ENCODE data around the gene STIM1. TPM values are rescaled to one million over a fixed set of nuclear protein-coding genes. Genes with fewer than 3 reads are reported as not detected.
A peak's percentile ranks its signal among the peaks of the same experiment; 100 is the strongest.
"Not testable (repeated sequence)": the region's sequence is repeated elsewhere in the genome, so short reads cannot be mapped to it uniquely, and the experiment has no call there.

Gene STIM1
- total RNA-seq, 2 donors from 2014 or later = 115 to 125 TPM

GRCh38 chr11:3989276-3989920 lies 133.9 kb downstream of the STIM1 start:
- Mint-ChIP-seq H3K27ac (peak overlapping the region; percentile 85), H3K27me3 (no peaks in the 10 kb centered on the region), H3K36me3 (ENCODE audit: low read depth) (peaks cover 7% of the 10 kb centered on the region), H3K4me3 (peak overlapping the region; percentile 62), H3K4me1 (peaks cover 33% of the 10 kb centered on the region)
- no peak for DNase-seq
- no peak for ATAC-seq
- H3K9me3 ChIP-seq (ENCODE audit: control insufficient read depth, low read length, poor library complexity, severe bottlenecking) = peaks cover 6% of the 10 kb centered on the region

DNA sequence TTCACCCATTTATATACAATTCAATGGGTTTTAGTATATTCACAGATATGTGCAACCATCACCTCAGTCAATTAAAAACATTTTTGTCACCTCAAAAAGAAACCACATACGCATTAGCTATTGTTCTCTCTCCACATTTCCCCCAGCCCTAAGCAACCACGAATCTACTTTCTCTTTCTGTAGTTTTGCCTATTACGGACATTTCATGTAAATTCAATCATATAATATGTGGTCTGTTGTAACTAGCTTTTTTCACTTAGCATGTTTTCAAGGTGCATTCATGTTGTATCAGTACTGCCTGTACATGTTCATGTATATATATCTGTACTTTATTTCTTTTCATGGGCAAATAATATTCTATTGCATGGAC lies 134.4 kb downstream of the STIM1 start:
- Mint-ChIP-seq H3K27me3 (no peaks in the 10 kb centered on the region), H3K36me3 (ENCODE audit: low read depth) (peaks cover 9% of the 10 kb centered on the region), H3K4me1 (peaks cover 29% of the 10 kb centered on the region), H3K4me3 (peak overlapping the region; percentile 62), H3K27ac (peak overlapping the region; percentile 85)
- peak; percentile 79 for ATAC-seq
- peaks cover 6% of the 10 kb centered on the region for H3K9me3 ChIP-seq (ENCODE audit: control insufficient read depth, low read length, poor library complexity, severe bottlenecking)
- DNase-seq = no peak

DNA sequence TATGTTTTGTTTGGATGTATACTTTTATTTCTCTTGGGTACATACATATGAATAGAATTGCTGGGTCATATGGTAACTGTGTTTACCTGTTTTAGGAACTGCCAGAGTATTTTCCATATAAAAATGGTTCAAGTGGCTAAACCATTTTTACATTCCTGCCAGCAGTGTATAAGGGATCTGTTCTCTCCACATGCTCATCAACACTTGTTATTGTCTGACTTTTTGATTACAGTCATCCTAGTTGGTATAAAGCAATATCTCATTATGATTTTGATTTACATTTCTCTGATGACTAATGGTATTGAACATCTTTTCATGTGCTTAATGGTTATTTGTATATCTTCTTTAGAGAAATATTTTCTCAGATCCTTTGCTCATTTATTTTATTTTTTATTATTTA lies 134.9 kb downstream of the STIM1 start:
- no peak for ATAC-seq
- DNase-seq = no peak
- H3K4me1 Mint-ChIP-seq = peaks cover 24% of the 10 kb centered on the region
- H3K27ac Mint-ChIP-seq = peak overlapping the region; percentile 85
- peaks cover 6% of the 10 kb centered on the region for H3K36me3 Mint-ChIP-seq (ENCODE audit: low read depth)
- no peaks in the 10 kb centered on the region for H3K27me3 Mint-ChIP-seq
- H3K4me3 Mint-ChIP-seq = peak overlapping the region; percentile 62
- H3K9me3 ChIP-seq (ENCODE audit: control insufficient read depth, low read length, poor library complexity, severe bottlenecking) = peaks cover 6% of the 10 kb centered on the region

DNA sequence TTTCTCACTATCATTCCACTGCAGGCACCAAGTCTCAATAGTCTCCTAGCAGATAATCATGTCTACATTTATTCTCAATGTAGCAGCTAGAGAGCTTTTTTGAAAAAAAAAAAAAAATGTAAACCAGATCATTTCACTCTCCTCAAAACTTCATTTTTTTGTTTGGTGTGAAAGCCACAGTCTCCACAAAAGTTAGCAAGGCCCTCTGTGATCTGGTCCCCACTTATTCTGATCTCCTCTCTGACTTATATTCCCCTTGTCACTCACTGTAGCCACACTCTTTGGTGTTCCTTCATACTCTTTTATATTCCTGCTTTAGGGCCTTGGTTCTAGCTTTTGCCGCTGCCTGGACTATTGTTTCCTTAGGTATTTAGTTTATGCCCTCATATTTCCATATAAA lies 137.5 kb downstream of the STIM1 start:
- no peaks in the 10 kb centered on the region for H3K27me3 Mint-ChIP-seq
- DNase-seq (no peak), ATAC-seq (no peak)
- peaks cover 25% of the 10 kb centered on the region for H3K4me1 Mint-ChIP-seq
- peak overlapping the region; percentile 1 for H3K4me3 Mint-ChIP-seq
- H3K9me3 ChIP-seq (ENCODE audit: control insufficient read depth, low read length, poor library complexity, severe bottlenecking) = peaks cover 6% of the 10 kb centered on the region
- H3K36me3 Mint-ChIP-seq (ENCODE audit: low read depth) = peaks cover 5% of the 10 kb centered on the region
- H3K27ac Mint-ChIP-seq = no peak overlapping the region

DNA sequence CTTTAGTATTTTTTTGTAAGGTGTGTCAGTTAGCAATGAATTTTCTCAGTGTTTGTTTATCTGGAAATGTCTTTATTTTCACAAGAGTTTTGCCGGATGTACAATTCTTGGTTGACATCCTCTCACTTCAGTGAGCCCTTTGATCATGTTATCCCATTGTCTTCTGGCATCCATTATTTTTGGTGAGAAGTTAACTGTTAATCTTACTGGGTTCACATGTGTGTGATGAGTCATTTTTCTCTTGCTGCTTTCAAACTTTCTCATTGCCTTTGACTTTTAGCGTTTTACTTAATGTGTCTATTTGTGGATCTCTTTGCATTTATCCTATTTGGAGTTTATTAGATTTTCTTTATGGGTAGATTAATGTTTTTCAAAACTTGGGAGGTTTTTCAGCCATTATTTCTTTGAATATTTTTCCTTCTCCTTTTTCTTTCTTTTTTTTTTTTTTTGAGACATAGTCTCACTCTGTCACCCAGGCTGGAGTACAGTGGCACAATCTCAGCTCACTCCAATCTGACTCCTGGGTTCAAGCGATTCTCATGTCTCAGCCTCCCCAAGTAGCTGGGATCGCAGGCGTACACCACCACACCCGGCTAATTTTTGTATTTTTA lies 138.7 kb downstream of the STIM1 start:
- Mint-ChIP-seq H3K4me1 (peaks cover 24% of the 10 kb centered on the region), H3K4me3 (no peak overlapping the region), H3K27me3 (no peaks in the 10 kb centered on the region), H3K27ac (no peak overlapping the region), H3K36me3 (ENCODE audit: low read depth) (peaks cover 6% of the 10 kb centered on the region)
- no peak for ATAC-seq
- H3K9me3 ChIP-seq (ENCODE audit: control insufficient read depth, low read length, poor library complexity, severe bottlenecking) = peaks cover 6% of the 10 kb centered on the region
- no peak for DNase-seq

DNA sequence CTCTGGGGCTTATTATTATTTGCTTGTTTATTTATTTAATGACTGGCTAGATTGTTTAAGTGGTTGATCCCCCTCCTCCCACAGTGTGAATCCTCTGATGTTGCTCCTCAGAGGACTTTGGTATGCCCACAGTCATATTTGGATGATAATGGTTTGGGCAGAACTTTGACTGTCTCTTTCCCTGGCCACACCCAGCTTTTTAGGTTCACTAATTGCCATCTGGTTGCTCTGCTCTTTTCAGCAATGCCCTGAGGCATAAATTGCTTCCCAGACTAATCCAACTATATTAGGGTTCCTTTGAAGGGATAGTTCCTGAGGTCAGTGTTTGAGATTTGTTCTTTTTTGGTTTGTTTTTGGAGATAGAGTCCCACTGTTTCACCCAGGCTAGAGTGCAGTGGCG lies 139.8 kb downstream of the STIM1 start:
- Mint-ChIP-seq H3K4me1 (peaks cover 19% of the 10 kb centered on the region), H3K27ac (no peak overlapping the region), H3K27me3 (no peaks in the 10 kb centered on the region), H3K36me3 (ENCODE audit: low read depth) (peaks cover 9% of the 10 kb centered on the region), H3K4me3 (no peak overlapping the region)
- no peak for ATAC-seq
- DNase-seq = no peak
- H3K9me3 ChIP-seq (ENCODE audit: control insufficient read depth, low read length, poor library complexity, severe bottlenecking) = peaks cover 6% of the 10 kb centered on the region

GRCh38 chr11:3995949-3996554 lies 140.6 kb downstream of the STIM1 start:
- peaks cover 9% of the 10 kb centered on the region for H3K36me3 Mint-ChIP-seq (ENCODE audit: low read depth)
- H3K9me3 ChIP-seq (ENCODE audit: control insufficient read depth, low read length, poor library complexity, severe bottlenecking) = peaks cover 6% of the 10 kb centered on the region
- ATAC-seq (no peak), DNase-seq (no peak)
- no peak overlapping the region for H3K4me3 Mint-ChIP-seq
- H3K27ac Mint-ChIP-seq = no peak overlapping the region
- H3K27me3 Mint-ChIP-seq = no peaks in the 10 kb centered on the region
- H3K4me1 Mint-ChIP-seq = peaks cover 19% of the 10 kb centered on the region

GRCh38 chr11:3996651-3997050 lies 141.2 kb downstream of the STIM1 start:
- ATAC-seq (no peak), DNase-seq (no peak)
- H3K9me3 ChIP-seq (ENCODE audit: control insufficient read depth, low read length, poor library complexity, severe bottlenecking) = peaks cover 6% of the 10 kb centered on the region
- no peak overlapping the region for H3K4me3 Mint-ChIP-seq
- H3K27ac Mint-ChIP-seq = no peak overlapping the region
- no peaks in the 10 kb centered on the region for H3K27me3 Mint-ChIP-seq
- peaks cover 9% of the 10 kb centered on the region for H3K36me3 Mint-ChIP-seq (ENCODE audit: low read depth)
- H3K4me1 Mint-ChIP-seq = peaks cover 19% of the 10 kb centered on the region

GRCh38 chr11:4004753-4005152 lies 149.3 kb downstream of the STIM1 start:
- H3K36me3 Mint-ChIP-seq (ENCODE audit: low read depth); H3K27ac Mint-ChIP-seq: not testable (repeated sequence)

DNA sequence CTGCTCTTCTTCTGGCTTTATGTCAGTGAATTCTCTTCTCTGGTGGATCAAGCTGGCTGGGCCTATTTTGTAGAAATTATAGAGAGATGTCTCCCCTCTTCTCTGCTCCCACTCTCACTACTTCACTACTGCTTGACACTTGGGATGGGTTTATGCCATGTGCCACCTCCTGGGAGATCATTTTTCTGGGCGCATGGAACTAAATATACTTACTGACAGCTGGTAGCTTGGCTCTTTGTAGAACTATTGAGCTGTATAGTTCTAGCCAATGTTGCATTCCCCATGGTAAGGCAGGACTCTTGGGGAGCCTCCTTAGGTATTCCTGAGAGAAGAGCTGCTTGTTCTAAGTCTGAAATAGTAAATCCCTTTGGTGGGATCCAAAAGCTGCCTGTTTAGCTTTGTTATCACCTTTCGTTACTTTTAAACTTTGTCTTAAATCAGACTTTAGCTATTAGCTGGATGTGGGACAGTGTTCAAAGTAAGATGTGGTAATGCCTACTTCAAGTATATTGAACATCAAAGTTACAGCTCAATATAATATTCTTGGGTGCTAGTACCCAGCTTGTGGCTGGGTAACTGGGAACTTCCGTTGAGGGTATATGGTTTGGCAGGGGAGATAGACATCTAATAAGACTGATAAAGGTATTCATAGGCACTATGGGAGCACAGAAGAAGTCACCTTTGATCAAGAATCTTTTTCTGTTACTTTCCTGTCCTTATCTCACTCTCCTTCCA lies 151.6 kb downstream of the STIM1 start:
- H3K9me3 ChIP-seq (ENCODE audit: control insufficient read depth, low read length, poor library complexity, severe bottlenecking) = no peaks in the 10 kb centered on the region
- no peaks in the 10 kb centered on the region for H3K36me3 Mint-ChIP-seq (ENCODE audit: low read depth)
- no peaks in the 10 kb centered on the region for H3K27me3 Mint-ChIP-seq
- DNase-seq (no peak), ATAC-seq (peak; percentile 69)
- H3K27ac Mint-ChIP-seq = peak overlapping the region; percentile 85
- peaks cover 29% of the 10 kb centered on the region for H3K4me1 Mint-ChIP-seq
- H3K4me3 Mint-ChIP-seq = peak overlapping the region; percentile 25

More at GRCh38 chr11:4004753-4005152, 149.3 kb downstream of the STIM1 start:
- peaks cover 19% of the 10 kb centered on the region for H3K4me1 Mint-ChIP-seq
- not testable (repeated sequence) for H3K27me3 Mint-ChIP-seq; ATAC-seq; H3K4me3 Mint-ChIP-seq; DNase-seq; H3K9me3 ChIP-seq (ENCODE audit: control insufficient read depth, low read length, poor library complexity, severe bottlenecking)

GRCh38 chr11:4008116-4008515 lies 152.7 kb downstream of the STIM1 start:
- Mint-ChIP-seq H3K4me3 (no peak overlapping the region), H3K4me1 (peaks cover 36% of the 10 kb centered on the region), H3K27me3 (no peaks in the 10 kb centered on the region), H3K27ac (no peak overlapping the region), H3K36me3 (ENCODE audit: low read depth) (no peaks in the 10 kb centered on the region)
- no peak for ATAC-seq
- H3K9me3 ChIP-seq (ENCODE audit: control insufficient read depth, low read length, poor library complexity, severe bottlenecking) = no peaks in the 10 kb centered on the region
- no peak for DNase-seq

DNA sequence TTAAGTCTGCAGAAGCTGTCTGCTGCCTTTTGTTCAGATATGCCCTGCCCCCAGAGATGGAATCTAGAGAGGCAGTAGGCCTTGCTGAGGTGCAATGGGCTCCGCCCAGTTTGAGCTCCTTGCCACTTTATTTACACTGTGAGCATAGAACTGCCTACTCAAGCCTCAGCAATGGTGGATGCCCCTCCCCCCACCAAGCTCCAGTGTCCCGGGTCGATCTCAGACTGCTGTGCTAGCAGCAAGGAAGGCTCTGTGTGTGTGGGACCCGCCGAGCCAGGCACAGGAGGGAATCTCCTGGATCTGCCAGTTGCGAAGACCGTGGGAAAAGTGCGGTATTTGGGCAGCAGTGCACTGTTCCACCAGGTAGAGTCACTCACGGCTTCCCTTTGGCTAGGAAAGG lies 161.1 kb downstream of the STIM1 start:
- H3K9me3 ChIP-seq (ENCODE audit: control insufficient read depth, low read length, poor library complexity, severe bottlenecking); DNase-seq; H3K4me3 Mint-ChIP-seq; H3K36me3 Mint-ChIP-seq (ENCODE audit: low read depth); H3K27me3 Mint-ChIP-seq; ATAC-seq: not testable (repeated sequence)
- H3K27ac Mint-ChIP-seq = peak overlapping the region; percentile 77
- peaks cover 43% of the 10 kb centered on the region for H3K4me1 Mint-ChIP-seq

- Mint-ChIP-seq H3K27ac (peak overlapping the region; percentile 4), H3K36me3 (ENCODE audit: low read depth) (peaks cover 2% of the 10 kb centered on the region), H3K4me3 (no peak overlapping the region), H3K27me3 (no peaks in the 10 kb centered on the region), H3K4me1 (peaks cover 40% of the 10 kb centered on the region)
- ATAC-seq (no peak), DNase-seq (no peak)
- no peaks in the 10 kb centered on the region for H3K9me3 ChIP-seq (ENCODE audit: control insufficient read depth, low read length, poor library complexity, severe bottlenecking)
Observed at GRCh38 chr11:4017129-4017528, 161.7 kb downstream of the STIM1 start.
